MM.1S (cell line): ENCODE measurements around the gene ZBTB45.

Source experiments
- EZH2 ChIP-seq: fragments of 300-600 bp; sonication (generic); optimal IDR thresholded peaks from 2 replicates; pipeline ENCODE3; 2017; ENCODE audit warnings: low read depth, mild to moderate bottlenecking, antibody characterized with exemption, low read length, mixed read lengths
- EZH2phosphoT487 ChIP-seq: fragments of 300-600 bp; sonication (generic); IDR thresholded peaks from 2 replicates; pipeline ENCODE4 v1.6.1; 2018; ENCODE audit warnings: antibody characterized with exemption, low read length
- TF ChIP-seq, protein P1 (sequence below): fragments of 300-600 bp; sonication (generic); IDR thresholded peaks from 2 replicates; pipeline ENCODE4 v1.5.1; 2016; ENCODE audit warnings: antibody characterized with exemption, low read length, mixed read lengths

DNA sequence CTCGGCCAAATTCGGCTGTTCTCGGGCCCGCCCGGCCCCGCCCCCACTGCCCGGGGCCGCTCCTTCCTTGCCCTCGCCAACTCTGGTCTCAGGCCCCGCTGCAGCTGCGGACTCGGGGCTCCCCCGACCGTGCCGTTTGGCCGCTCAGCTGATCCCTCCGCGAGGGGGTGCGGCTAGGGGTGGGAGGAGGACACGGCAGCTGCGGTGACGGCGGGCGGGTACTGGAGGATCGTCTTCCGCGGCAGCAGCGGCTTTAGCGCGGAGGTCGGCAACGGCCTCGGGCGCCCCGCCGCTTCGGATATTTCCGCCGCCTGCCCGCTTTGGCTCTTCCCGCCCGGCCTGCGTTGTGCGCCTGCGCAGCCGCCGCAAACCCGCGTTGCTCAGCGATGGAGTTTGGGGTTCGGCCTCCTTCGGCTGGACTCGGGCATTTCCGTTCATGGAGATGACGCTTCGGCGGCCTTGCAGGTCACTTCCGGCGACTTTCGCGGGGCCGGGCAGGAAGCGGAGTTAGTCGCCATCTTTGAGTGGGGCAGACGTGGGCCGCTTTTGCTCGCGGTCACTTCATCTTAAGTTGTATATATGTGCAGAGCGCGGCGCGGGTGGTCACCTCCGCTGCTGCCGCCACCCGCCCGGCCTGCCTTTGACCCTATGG lies 39.1 kb upstream of the ZBTB45 start:
- TF ChIP-seq, protein P1, sequence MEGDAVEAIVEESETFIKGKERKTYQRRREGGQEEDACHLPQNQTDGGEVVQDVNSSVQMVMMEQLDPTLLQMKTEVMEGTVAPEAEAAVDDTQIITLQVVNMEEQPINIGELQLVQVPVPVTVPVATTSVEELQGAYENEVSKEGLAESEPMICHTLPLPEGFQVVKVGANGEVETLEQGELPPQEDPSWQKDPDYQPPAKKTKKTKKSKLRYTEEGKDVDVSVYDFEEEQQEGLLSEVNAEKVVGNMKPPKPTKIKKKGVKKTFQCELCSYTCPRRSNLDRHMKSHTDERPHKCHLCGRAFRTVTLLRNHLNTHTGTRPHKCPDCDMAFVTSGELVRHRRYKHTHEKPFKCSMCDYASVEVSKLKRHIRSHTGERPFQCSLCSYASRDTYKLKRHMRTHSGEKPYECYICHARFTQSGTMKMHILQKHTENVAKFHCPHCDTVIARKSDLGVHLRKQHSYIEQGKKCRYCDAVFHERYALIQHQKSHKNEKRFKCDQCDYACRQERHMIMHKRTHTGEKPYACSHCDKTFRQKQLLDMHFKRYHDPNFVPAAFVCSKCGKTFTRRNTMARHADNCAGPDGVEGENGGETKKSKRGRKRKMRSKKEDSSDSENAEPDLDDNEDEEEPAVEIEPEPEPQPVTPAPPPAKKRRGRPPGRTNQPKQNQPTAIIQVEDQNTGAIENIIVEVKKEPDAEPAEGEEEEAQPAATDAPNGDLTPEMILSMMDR = no peak
- TF ChIP-seq EZH2 (no peak), EZH2phosphoT487 (no peak)
